Hematopoietic multipotent progenitor cell (in vitro differentiated cells): ENCODE data around the gene ASAH2. TPM values are rescaled to one million over a fixed set of nuclear protein-coding genes. Genes with fewer than 3 reads are reported as not detected.
"Not testable (repeated sequence)": the region's sequence is repeated elsewhere in the genome, so short reads cannot be mapped to it uniquely, and the experiment has no call there.

Source experiments
- DNase-seq, 3 donors: peaks; one replicate each; pipeline ENCODE4 v3.0.0-alpha.2; 2011 to 2015; ENCODE audit warnings: low read depth in 2 of 3, low spot score in 2 of 3
- total RNA-seq: library from RNA; depleted of rRNA; stranded (reverse); fragments of >200 nt; gene quantifications from one replicate; pipeline ENCODE4 v1.2.3, GENCODE V29; 2012

ASAH2 gene
- total RNA-seq, result under 0.01 TPM

- no peak for DNase-seq
Measured at GRCh38 chr10:50251394-50251793, at the start of gene ASAH2. TSS of gene ASAH2 (minus strand) at chr10:50251516. CDS start at chr10:50248610, 2,906 bp downstream.

- DNase-seq, result no peak
Measured at GRCh38 chr10:50299948-50300669, 48.8 kb upstream of the ASAH2 start.

DNA sequence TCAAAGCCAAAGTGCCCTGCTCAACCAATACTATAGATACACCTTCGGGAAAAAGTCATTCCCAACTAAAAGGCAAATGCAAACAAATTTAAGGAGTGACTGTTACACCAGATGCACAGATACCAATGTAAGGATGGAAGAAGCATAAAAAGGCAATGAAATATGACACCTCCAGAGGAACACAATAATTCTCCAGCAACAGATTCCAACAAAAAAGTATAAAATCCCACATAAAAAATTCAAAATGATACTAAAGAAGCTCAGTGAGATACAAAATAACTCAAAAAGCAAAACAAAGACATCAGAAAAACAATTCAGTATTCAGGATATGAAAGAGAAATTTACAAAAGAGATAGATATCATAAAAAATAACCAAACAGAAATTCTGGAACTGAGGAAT, 44.1 kb upstream of the ASAH2 start:
- DNase-seq, result no peak

- no peak for DNase-seq
Measured at GRCh38 chr10:50294582-50294981, 43.3 kb upstream of the ASAH2 start.

GRCh38 chr10:50293513-50294313, 42.4 kb upstream of the ASAH2 start:
- no peak for DNase-seq

GRCh38 chr10:50291261-50291850, 40.0 kb upstream of the ASAH2 start:
- peak in 2 of 3 donors; percentile 5 to 69 for DNase-seq

GRCh38 chr10:50289196-50289595, 37.9 kb upstream of the ASAH2 start:
- DNase-seq, result no peak

GRCh38 chr10:50286996-50287803, 35.9 kb upstream of the ASAH2 start:
- DNase-seq, result no peak

GRCh38 chr10:50286517-50286916, 35.2 kb upstream of the ASAH2 start:
- DNase-seq, result no peak

- no peak for DNase-seq
Measured at GRCh38 chr10:50281967-50282522, 30.7 kb upstream of the ASAH2 start.

DNA sequence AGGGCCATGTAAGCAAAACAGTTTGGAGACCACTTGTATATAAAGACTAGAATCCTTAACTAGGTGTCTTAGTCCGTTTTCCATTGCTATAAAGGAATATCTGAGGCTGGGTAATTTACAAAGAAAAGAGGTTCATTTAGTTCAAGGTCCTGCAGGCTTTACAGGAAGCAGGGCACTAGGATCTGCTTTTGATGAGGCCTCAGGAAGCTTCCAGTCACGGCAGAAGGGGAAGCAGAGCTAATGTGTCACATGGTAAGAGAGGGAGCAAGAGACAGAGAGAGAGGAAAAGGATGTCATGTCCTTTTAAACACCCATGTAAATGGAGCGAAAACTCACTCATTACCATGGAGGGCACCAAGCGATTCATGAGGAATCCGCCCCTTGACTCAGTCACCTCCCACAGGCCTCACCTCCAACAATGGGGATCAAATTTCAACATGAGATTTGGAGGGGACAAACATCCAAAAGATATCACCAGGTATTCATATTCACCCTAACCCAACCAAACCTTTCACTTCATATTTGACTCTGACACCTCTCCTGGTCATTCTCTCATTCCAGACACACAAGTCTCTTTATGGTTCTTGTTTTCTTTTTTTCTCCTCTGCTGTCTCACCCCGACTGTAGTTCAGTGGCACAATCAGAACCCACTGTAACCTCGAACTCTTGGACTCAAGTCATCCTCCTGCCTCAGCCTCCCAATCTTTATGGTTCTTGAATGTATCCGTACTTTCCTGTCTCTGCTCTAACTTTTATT, 30.1 kb upstream of the ASAH2 start:
- DNase-seq, result no peak

DNA sequence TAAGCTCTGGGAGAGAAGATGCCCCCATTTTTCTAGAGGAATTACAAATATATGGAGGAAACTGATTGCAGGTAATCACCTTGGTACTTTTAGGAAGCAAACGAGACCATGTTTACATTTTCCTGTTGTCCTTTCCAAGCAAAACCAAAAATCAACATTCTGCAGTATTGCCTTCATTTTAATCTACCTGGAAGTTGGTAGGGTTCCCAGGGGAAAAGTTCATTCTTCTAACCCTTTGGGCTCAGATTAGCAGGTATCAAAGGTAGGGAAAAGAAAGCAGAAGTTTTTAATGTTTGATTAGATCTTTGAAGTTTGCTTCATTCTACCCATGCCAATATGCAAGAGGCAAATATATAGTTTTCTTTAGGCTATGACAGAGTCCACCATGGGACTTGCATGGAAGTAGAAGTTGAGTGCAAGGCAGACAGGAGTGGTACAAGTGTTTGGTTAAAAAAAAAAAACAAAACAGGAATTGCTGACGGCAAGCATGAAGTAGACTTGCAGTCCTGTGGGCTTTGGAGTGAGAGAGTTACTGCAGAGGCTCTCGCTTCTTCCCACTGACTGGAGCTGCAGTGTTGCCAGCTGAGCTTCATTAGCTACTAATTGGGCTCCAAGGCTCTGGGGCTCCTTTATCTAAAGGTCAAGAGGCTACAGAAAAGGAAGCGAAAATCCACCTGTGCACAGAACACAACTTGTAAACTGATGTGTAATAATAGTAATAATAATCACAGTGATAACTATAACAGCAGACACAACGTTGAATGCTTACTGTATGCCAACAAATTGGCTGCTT, 28.9 kb upstream of the ASAH2 start:
- no peak for DNase-seq

- DNase-seq, result no peak
Measured at GRCh38 chr10:50279489-50279888, 28.2 kb upstream of the ASAH2 start.

DNA sequence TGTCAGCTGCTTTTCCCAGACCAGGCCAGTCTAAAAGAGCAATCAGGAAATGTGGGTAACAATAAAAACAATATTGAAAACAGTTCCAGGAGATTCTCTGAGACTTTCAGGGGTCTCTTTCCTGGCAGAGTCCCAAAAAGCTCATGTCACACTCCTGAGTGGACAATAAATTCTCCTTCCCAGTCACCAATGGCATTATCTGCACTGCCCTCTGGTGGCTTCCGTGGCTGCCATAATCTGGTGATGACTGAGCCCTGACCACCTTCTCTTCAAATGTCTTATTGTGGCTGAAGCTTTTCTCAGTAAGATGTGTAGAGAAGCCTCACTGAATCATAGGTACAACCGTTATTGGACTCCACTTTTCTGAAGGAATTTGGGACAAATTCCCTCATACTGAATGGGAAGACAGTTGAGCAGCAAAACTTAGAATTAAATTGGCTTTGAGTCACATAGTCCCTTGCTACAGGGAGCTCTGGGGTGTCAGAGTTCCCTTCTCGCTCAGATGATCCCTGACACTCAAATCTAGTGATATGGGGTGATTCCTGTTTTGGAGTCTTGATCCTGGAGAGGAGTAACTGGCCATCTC, 24.4 kb upstream of the ASAH2 start:
- peak in 2 of 3 donors; percentile 13 to 56 for DNase-seq

GRCh38 chr10:50272531-50272930, 21.2 kb upstream of the ASAH2 start:
- no peak for DNase-seq

DNA sequence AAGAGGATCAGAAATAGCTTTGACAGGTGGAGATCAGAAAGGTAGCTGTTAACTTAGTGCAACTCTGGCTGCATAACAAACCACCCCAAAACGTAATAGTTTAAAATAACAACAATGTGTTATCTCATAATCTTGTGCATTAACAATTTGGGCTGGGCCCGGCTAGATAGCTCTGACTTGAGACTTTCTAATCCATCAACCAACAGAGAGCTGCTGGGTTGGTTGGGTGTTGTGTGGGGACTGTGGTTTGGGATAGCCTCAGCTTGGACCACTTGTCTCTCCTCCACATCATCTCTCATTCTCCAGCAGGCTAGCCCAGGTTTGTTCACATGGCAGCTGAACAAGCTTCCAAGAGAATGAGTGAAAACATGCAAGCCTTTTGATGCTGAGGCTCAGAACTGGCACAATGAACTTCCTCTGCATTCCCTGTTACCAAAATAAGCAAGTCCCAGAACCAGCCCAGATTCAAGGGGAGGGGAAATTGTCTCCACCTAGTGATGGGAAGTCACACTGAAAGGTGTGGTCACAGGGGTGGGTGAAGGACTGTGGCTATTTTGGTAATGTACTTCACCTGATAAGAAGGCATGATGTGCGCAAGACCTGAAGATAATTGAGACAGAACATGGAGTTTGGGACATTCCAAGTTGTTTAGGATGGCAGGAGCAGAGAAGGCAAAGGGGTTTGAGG, 20.4 kb upstream of the ASAH2 start:
- DNase-seq, result no peak

- DNase-seq, result not testable (repeated sequence)
Measured at GRCh38 chr10:50267877-50268276, 16.6 kb upstream of the ASAH2 start.

DNA sequence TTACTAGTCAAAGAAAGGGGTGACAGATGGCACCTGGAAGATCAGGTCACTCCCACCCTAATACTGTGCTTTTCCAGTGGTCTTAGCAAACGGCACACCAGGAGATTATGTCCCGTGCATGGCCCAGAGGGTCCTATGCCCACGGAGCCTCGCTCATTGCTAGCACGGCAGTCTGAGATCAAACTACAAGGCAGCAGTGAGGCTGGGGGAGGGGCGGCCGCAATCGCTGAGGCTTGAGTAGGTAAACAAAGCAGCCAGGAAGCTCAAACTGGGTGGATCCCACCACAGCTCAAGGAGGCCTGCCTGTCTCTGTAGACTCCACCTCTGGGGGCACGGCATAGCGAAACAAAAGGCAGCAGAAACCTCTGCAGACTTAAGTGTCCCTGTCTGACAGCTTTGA, 11.3 kb upstream of the ASAH2 start:
- DNase-seq, result not testable (repeated sequence)
